BLaER1 (cell line): ENCODE data around the gene CTAGE6.
"Not testable (repeated sequence)": the region's sequence is repeated elsewhere in the genome, so short reads cannot be mapped to it uniquely, and the experiment has no call there.

Experiments
- H3K27ac ChIP-seq: shearing (Covaris generic); formaldehyde crosslinking; 2 replicates; pipeline ENCODE4 v1.8.1; 2022
- H3K27me3 ChIP-seq: shearing (Covaris generic); formaldehyde crosslinking; 2 replicates; pipeline ENCODE4 v1.8.1; 2022
- H3K36me3 ChIP-seq: shearing (Covaris generic); formaldehyde crosslinking; 2 replicates; pipeline ENCODE4 v1.8.1; 2022
- H3K4me1 ChIP-seq: shearing (Covaris generic); formaldehyde crosslinking; 2 replicates; pipeline ENCODE4 v1.8.1; 2022
- H3K4me2 ChIP-seq: shearing (Covaris generic); formaldehyde crosslinking; 2 replicates; pipeline ENCODE4 v1.8.1; 2022
- H3K4me3 ChIP-seq: shearing (Covaris generic); formaldehyde crosslinking; 2 replicates; pipeline ENCODE4 v1.8.1; 2022
- H3K9ac ChIP-seq: shearing (Covaris generic); formaldehyde crosslinking; 2 replicates; pipeline ENCODE4 v1.8.1; 2022
- H3K9me3 ChIP-seq: shearing (Covaris generic); formaldehyde crosslinking; 2 replicates; pipeline ENCODE4 v1.8.1; 2022
- H4K20me1 ChIP-seq: shearing (Covaris generic); formaldehyde crosslinking; 2 replicates; pipeline ENCODE4 v1.8.1; 2022

CTAGE6 gene, protein sequence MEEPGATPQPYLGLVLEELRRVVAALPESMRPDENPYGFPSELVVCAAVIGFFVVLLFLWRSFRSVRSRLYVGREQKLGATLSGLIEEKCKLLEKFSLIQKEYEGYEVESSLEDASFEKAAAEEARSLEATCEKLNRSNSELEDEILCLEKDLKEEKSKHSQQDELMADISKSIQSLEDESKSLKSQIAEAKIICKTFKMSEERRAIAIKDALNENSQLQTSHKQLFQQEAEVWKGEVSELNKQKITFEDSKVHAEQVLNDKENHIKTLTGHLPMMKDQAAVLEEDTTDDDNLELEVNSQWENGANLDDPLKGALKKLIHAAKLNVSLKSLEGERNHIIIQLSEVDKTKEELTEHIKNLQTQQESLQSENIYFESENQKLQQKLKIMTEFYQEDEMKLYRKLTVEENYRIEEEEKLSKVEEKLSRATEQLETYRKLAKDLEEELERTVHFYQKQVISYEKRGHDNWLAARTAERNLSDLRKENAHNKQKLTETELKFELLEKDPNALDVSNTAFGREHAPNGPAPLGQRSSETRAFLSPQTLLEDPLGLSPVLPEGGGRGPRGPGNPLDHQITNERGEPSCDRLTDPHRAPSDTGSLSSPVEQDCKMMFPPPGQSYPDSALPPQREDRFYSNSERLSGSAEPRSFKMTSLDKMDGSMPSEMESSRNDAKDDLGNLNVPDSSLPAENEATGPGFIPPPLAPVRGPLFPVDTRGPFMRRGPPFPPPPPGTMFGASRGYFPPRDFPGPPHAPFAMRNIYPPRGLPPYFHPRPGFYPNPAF

DNA sequence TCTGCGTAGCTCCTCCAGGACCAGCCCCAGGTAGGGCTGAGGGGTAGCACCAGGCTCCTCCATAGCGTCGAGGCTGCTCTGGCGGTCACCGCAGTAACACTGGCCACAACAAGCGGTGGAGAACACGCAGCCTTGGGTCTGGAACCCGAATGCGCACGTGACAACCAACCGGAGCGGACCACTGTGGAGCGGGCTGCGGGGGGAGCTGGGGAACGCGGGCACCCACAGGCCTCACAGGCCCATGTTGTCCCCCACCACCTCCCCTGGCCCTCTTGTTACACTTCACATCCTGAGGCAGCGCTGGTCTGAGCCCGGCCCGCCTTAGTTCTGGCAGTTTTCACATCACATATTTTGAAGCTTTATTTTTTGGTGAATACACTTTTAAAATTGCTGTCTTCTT lies at the start of gene CTAGE6:
Gene CTAGE6 (minus strand): TSS at position 101 of the 400 bp plus-strand sequence. CDS start 38 bp downstream, at position 63.
- H3K36me3 ChIP-seq, H3K9ac ChIP-seq, H3K4me3 ChIP-seq, H3K27me3 ChIP-seq, H3K27ac ChIP-seq, H3K4me2 ChIP-seq, H3K4me1 ChIP-seq, H3K9me3 ChIP-seq, H4K20me1 ChIP-seq: not testable (repeated sequence)

DNA sequence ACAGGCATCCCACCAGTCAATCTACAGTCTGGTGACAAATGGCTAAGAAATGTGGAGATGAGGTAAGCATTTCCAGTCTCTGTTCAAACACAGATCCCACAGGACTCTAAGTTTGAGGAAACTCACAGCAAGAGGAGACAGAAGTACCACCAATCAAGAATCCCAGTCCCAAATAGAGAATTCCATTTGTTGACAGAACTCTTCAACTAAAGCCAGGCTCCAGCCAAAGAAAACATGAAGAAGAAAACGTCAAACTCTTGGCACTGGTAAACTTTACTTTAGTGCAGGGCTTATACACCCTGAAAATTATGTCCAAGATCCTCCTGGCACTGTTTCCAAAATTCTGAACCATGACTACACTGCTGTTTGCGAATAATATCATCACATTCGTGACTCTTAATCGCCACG lies 49.2 kb upstream of the CTAGE6 start:
- not testable (repeated sequence) for H3K9me3 ChIP-seq

DNA sequence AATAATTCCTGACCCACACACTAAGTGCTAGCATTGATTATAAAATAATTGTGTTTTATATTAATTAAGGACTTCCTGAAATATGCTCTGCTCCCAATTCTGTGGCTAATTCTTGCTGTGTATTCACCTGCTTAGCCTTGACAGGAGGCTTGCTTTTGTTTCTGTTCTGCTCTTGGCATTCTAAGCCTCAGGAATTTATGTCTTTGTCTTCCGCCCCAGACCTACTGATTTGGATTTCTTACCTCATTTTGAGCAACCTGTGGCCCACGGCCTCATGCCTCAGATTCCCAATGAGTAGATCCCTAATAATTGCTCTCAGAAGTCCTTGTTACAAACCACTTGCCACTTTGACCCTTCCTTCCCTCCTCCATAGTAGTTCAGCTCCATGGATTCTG lies 40.4 kb upstream of the CTAGE6 start:
- H3K4me1 ChIP-seq, H4K20me1 ChIP-seq, H3K27ac ChIP-seq, H3K4me3 ChIP-seq, H3K27me3 ChIP-seq, H3K9me3 ChIP-seq, H3K4me2 ChIP-seq, H3K36me3 ChIP-seq, H3K9ac ChIP-seq: not testable (repeated sequence)

More for the DNA sequence above, 49.2 kb upstream of the CTAGE6 start:
- not testable (repeated sequence) for H3K4me3 ChIP-seq, H3K4me1 ChIP-seq, H3K9ac ChIP-seq, H3K27me3 ChIP-seq, H3K27ac ChIP-seq, H3K36me3 ChIP-seq, H3K4me2 ChIP-seq, H4K20me1 ChIP-seq

DNA sequence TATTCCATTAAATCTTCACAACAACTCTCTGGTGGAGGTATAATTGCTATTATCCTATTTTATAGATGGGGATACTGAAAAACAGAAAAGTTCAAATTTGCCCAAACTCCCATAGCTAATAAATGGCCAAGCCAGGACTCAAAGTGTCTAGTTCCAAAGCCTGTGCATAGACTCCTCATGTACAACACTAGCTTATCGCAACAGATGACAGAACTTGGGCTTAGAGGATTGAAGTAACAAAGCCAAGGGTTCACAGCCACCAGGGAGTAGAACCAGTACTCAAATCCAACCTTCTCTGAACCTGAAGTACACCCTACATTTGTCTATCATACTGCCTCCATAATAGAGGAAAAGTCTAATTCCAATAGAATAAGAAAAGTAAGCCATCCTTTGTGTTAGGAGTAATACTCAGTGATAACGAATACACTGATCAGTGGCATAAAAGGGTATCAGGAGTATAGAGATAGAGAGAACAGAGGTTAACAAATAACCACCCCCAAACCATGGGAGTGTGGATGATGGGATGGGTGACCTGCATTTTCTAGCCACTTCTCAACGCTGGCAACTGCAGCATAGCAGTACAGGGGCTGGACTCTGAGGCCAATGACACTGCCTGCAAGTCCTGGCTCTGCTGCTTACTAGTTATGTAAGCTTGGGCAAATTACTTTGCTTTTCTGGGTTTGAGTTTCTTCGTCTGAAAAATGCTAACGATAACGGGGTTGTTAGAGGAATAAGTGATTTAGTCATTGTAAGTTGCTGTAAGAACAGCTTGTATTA lies 39.8 kb upstream of the CTAGE6 start:
- H3K4me3 ChIP-seq, H3K9me3 ChIP-seq, H3K27ac ChIP-seq, H4K20me1 ChIP-seq, H3K36me3 ChIP-seq, H3K27me3 ChIP-seq, H3K9ac ChIP-seq, H3K4me2 ChIP-seq, H3K4me1 ChIP-seq: not testable (repeated sequence)

DNA sequence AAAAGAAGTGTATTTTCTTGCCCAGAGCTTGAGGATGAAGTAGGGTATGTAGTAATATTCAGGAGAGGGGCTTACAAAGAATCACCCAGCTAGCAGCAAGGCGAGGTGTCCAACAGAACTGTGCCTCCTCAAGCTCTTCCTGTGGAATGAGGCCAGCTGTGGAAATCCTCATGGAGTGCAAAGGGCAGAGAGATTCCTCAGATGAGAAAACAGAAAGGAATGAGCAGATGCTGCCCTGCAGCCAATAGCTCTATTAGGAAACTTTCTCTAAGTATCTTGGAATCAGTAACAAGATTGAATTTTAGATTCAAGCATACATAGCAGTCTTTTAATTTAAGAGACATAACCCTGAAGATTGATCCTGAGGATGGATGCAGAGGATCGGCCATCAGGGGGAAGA lies 38.2 kb upstream of the CTAGE6 start:
- H3K4me2 ChIP-seq, H3K4me3 ChIP-seq, H3K4me1 ChIP-seq, H3K9me3 ChIP-seq, H3K9ac ChIP-seq, H4K20me1 ChIP-seq, H3K36me3 ChIP-seq, H3K27me3 ChIP-seq, H3K27ac ChIP-seq: not testable (repeated sequence)

DNA sequence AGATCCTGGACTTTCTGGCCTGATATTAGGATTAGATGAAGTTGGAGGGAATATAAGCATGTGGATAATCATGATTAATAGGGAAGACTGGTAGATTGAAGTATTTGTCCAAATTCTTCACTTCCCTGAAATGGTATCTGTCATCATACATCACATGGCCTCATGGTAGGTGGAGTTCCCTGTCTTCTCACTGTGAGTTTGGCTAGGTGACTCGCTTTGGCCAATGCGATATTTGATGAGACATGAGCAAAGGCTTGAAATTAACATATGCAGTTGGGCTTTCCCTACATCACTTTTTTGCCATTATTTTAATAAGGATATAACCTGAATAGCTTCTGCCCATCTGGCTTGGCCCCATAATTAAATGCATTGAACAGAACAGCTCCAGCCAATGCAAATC lies 35.1 kb upstream of the CTAGE6 start:
- H3K27me3 ChIP-seq, H3K4me1 ChIP-seq: not testable (repeated sequence)

DNA sequence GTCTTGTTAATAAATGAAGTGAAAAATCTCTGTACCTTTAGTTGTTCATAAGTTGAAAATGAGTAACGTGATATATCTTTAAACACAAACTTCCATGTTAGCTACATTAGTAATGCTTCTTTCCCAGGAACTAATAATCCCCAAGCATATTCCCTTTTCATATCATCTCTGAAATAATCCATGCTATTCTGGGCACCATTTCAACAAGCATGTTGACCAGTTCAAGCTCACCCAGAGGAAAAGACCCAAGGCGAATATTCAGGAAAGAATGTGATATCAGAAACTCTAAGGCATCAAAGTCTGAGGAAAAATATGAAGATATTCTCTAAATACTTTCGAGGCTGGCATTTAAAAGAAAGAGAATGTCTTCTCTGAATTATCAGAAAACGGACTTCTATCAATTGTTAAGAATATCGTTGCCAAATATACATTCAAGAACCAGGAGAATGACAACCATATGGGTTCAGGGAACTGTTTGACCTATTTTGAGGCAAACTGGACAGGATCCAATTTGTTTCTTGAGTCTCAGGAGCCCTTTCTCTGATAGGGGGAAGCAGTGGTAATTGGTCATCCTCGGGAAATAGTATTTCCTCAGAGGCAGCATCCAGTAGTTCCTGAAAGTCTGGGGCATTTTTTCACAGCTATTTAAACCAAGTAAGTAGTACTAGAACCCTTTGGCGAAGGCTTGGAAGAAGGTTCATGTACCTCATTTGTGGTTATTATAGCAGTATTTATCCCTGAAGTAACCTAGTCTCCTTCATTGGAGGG lies 28.1 kb upstream of the CTAGE6 start:
- H3K4me3 ChIP-seq, H3K27ac ChIP-seq, H3K36me3 ChIP-seq, H3K9ac ChIP-seq, H3K27me3 ChIP-seq, H3K9me3 ChIP-seq, H4K20me1 ChIP-seq, H3K4me2 ChIP-seq, H3K4me1 ChIP-seq: not testable (repeated sequence)

More for the DNA sequence above, 35.1 kb upstream of the CTAGE6 start:
- H3K9me3 ChIP-seq, H4K20me1 ChIP-seq, H3K4me2 ChIP-seq, H3K27ac ChIP-seq, H3K4me3 ChIP-seq, H3K36me3 ChIP-seq, H3K9ac ChIP-seq: not testable (repeated sequence)

DNA sequence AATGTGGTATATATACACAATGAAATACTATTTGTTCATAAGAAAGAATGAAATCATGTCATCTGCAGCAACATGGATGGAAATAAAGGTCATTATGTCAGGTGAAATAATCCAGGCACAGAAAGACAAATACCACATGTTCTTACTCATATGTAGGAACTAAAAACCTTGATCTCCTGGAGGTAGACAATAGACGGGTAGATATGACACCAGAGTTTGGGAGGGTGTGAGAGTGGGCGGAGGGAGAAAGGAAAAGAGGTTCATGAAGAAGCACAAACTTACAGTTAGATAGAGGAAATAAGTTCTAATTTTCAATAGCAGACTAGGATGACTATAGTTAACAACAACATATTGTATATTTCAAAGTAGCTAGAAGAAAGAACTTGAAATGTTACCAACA lies 22.1 kb upstream of the CTAGE6 start:
- not testable (repeated sequence) for H4K20me1 ChIP-seq, H3K9me3 ChIP-seq, H3K4me1 ChIP-seq, H3K4me2 ChIP-seq, H3K4me3 ChIP-seq, H3K9ac ChIP-seq, H3K36me3 ChIP-seq, H3K27ac ChIP-seq, H3K27me3 ChIP-seq

DNA sequence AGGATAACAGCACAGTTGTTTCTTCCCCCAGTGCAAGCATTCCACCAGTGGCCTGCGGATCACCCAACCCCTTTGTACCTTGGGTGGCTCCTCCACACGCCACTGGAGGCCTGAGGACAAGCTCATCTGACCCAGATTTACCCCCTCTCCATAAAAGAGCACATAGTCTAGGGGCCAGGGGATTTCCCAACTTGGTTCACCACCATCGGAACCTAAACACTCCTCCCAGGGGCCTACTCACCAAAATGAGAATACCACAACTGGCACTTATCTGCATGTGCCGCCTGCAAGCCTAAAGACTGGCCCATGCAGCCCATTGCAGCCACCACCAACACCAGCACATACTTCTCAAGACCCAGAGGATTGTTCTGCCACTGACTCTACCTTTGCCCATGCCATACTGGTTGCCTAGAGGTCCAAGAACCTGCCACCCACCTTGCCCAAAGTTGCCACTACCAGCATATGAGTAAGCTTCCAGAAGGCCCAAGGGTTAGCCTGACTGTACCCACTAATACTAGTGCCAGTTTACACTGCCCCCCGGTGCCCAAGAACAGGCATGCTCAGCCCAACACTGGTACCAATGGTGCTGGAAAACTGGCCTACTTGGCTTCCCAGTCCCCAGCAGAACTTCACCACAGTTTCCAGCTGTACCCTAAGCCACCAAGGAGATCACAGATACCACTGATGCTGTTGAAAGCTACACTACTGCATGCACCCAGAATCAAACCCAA lies 15.4 kb upstream of the CTAGE6 start:
- not testable (repeated sequence) for H3K4me3 ChIP-seq, H3K4me2 ChIP-seq, H3K36me3 ChIP-seq, H3K4me1 ChIP-seq, H3K27me3 ChIP-seq, H3K9me3 ChIP-seq, H4K20me1 ChIP-seq, H3K9ac ChIP-seq, H3K27ac ChIP-seq

DNA sequence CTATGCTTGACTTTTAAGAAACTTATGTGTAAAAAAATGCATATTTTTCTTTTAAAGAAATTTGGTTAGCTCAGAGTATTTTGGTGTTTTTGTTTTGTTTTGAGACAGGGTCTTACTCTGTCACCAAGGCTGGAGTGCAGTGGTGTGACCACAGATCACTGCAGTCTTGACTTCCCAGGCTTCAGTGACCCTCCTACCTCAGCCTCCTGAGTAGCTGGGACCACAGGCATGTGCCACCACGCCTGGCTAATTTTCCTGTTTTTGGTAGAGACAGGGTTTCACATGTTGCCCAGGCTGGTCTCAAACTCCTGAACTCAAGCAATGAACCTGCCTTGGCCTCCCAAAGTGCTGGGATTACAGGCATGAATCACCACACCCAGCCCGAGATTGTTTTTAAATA lies 10.0 kb upstream of the CTAGE6 start:
- H3K4me3 ChIP-seq, H3K9ac ChIP-seq, H3K27me3 ChIP-seq, H3K4me1 ChIP-seq, H3K4me2 ChIP-seq, H3K9me3 ChIP-seq, H3K27ac ChIP-seq, H3K36me3 ChIP-seq, H4K20me1 ChIP-seq: not testable (repeated sequence)

DNA sequence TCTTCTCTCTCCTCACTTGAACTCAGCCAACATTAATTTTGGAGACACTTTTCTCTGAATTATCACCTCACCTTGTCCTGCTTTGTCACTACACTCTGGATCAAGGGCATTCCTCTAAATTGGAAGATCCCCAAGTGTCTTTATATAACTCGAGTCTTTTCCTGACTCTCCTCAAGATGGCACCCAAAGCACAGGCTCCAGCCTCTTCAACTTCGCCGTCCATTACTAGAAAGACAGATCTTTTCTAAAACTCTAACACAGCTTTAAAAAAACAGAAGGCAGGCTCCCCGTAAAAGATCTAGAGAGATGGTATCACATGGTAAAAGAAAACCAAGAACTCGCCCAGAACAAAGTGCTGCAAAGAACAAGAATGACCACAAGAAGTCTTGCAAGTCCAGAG lies 8.2 kb upstream of the CTAGE6 start:
- H3K4me3 ChIP-seq, H3K9ac ChIP-seq, H3K36me3 ChIP-seq, H3K27ac ChIP-seq, H3K27me3 ChIP-seq, H3K4me2 ChIP-seq, H3K9me3 ChIP-seq, H3K4me1 ChIP-seq, H4K20me1 ChIP-seq: not testable (repeated sequence)

DNA sequence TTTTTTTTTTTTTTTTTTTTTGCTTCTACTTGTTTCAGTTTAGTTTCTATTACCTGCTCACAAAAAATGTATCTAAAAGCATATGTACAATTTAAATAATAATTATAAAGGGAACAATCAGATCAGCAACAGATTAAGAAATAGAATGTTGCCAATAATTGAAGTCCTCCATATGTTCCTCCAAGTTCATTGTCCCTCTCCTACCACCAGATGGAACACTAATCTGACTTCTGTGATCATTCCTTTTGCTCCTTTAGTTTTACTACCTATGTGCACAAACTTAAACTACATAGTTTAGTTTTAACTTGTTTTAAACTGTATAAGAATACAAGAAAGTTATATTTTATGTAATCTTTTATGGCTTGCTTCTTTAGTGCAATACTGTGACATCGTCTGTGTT lies 5.6 kb upstream of the CTAGE6 start:
- H3K9me3 ChIP-seq, H4K20me1 ChIP-seq, H3K4me2 ChIP-seq, H3K27me3 ChIP-seq, H3K9ac ChIP-seq, H3K4me1 ChIP-seq, H3K36me3 ChIP-seq, H3K27ac ChIP-seq, H3K4me3 ChIP-seq: not testable (repeated sequence)

DNA sequence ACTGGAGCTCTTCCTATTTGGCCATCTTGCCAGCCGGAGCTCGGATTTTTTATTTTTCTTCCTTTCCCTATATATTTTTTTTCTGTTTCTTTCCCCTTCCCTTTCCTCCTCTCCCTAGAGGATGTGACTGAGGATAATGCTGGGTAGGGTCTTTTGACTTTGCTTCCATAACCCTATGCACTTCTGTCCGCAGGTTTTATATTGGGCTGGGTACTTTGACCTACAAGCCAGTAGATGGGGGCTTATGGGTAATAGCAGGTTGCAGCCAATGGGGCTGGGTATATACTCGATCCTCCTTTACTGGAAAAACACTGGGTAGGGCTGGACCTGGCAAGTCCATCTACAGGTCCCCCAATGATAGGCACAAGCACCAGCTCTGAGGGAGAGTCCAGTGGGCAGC lies 12.2 kb downstream of the CTAGE6 start:
- not testable (repeated sequence) for H3K4me3 ChIP-seq, H3K4me2 ChIP-seq, H4K20me1 ChIP-seq, H3K27me3 ChIP-seq, H3K27ac ChIP-seq, H3K9me3 ChIP-seq, H3K36me3 ChIP-seq, H3K4me1 ChIP-seq, H3K9ac ChIP-seq
